Effector memory CD4-positive, alpha-beta T cell (primary cell): ENCODE data around the gene GRK3.
"Not testable (repeated sequence)": the region's sequence is repeated elsewhere in the genome, so short reads cannot be mapped to it uniquely, and the experiment has no call there.

Experiments
- DNase-seq, 3 donors: peaks; one replicate each; pipeline ENCODE4 v3.0.0-alpha.2; 2020
- H3K27ac ChIP-seq: 2 replicates; pipeline ENCODE4 v1.7.0; 2013; ENCODE audit warnings: mild to moderate bottlenecking, low read length, moderate library complexity; ENCODE audit not compliant: insufficient read depth, poor library complexity, severe bottlenecking
- H3K27me3 ChIP-seq: replicated peaks from 2 replicates; pipeline ENCODE4 v1.7.0; 2013; ENCODE audit warnings: mild to moderate bottlenecking, low read length; ENCODE audit not compliant: insufficient read depth, control insufficient read depth, poor library complexity, severe bottlenecking
- H3K36me3 ChIP-seq: 2 replicates; pipeline ENCODE4 v1.7.0; 2013; ENCODE audit warnings: mild to moderate bottlenecking, low read length, moderate library complexity; ENCODE audit not compliant: control insufficient read depth, insufficient read depth
- H3K4me1 ChIP-seq: 2 replicates; pipeline ENCODE4 v1.7.0; 2013; ENCODE audit warnings: low read length, mild to moderate bottlenecking; ENCODE audit not compliant: control insufficient read depth, insufficient read depth, poor library complexity, severe bottlenecking
- H3K4me3 ChIP-seq: 2 replicates; pipeline ENCODE4 v1.7.0; 2013; ENCODE audit warnings: low read length, low read depth, mild to moderate bottlenecking; ENCODE audit not compliant: insufficient read depth, poor library complexity, severe bottlenecking
- H3K9me3 ChIP-seq: 2 replicates; pipeline ENCODE4 v1.7.0; 2013; ENCODE audit warnings: mild to moderate bottlenecking, low read length, moderate library complexity; ENCODE audit not compliant: control insufficient read depth

GRK3 gene

DNA sequence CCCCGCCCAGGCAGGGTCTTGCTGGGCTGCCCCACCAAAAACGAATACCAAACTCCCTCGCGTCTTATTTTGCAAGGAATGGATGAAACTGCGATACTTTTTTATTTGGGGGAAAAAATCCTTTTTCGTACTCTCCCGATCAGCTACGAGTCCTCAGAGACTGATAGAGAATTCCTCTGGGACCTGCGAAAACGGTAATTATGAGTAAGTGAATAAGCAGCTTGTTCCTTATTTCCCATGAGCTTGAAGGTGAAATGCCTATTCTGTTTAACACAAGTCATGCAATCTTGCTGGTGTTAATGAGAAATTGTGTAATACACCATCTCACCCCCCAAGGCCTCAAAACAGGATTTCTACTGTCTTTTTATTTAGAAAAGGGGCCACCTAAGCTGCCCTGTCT, 5.5 kb downstream of the GRK3 start:
- Histone ChIP-seq H3K36me3 (no peaks in the 10 kb centered on the region), H3K4me1 (peaks cover 8% of the 10 kb centered on the region), H3K9me3 (no peaks in the 10 kb centered on the region), H3K4me3 (no peak overlapping the region), H3K27me3 (no peaks in the 10 kb centered on the region), H3K27ac (no peak overlapping the region)
- DNase-seq: no peak

DNA sequence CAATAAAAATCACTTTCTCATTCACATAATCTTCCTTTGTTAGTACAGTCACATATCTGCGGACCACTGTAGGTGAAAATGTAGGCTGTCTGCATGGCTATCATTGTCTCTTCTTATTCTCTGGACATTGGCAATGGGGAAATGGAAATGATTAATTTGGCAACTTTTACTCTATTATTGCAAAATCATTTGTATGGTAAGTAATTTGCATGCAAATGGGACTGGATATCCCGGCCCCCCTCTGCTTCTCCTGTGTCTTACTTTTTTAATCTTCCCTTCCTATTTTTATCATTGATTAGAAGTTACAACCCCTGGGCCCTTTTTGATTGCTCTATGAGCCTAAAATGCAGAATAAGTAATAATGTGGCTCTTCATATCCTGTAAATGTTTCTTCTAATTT, 6.0 kb downstream of the GRK3 start:
- Histone ChIP-seq H3K36me3 (no peaks in the 10 kb centered on the region), H3K9me3 (no peaks in the 10 kb centered on the region), H3K4me3 (no peak overlapping the region), H3K4me1 (peaks cover 3% of the 10 kb centered on the region), H3K27ac (no peak overlapping the region), H3K27me3 (no peaks in the 10 kb centered on the region)
- no peak for DNase-seq

DNA sequence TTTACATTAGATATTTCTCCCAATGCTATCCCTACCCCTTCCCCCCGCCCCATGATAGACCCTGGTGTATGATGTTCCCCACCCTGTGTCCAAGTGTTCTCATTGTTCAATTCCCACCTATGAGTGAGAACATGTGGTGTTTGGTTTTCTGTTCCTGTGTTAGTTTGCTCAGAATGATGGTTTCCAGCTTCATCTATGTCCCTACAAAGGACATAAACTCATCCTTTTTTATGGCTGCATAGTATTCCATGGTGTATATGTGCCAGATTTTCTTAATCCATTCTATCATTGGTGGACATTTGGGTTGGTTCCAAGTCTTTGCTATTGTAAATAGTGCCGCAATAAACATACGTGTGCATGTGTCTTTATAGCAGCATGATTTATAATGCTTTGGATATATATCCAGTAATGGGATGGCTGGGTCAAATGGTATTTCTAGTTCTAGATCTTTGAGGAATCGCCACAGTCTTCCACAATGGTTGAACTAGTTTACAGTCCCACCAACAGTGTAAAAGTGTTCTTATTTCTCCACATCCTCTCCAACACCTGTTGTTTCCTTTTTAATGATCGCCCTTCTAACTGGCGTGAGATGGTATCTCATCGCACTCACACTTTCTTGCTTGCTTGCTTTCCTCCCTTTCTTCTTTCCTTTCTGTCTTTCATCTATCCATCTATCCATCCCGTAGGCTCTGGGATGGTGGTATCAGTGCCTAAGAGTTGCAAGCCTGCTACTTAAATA, 7.7 kb downstream of the GRK3 start:
- not testable (repeated sequence) for H3K4me3 ChIP-seq, H3K36me3 ChIP-seq, H3K27ac ChIP-seq, H3K27me3 ChIP-seq, DNase-seq, H3K4me1 ChIP-seq, H3K9me3 ChIP-seq

DNA sequence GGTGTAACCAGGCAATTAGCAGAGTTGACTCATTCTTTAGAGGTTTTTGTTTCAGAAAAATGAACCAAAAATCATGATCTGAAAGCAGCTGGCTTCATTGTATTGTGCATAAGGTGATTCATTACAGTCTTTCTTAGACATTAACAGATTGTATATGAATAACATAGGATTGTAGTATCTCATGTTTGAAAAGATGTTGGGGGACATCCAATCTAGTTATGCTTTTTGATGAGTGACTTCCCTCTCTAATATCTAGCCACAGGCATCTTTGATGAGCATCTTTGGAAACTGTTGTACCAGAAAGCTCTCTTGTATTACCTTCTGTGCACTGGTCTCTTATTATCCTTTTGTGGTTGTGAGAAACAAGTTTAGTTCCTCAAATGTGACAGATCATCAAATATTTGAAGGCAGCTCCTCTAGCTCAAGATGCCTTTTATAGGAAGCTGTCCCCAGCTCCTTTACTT, 8.3 kb downstream of the GRK3 start:
- no peaks in the 10 kb centered on the region for H3K4me1 ChIP-seq
- H3K9me3 ChIP-seq: no peaks in the 10 kb centered on the region
- DNase-seq: no peak
- no peaks in the 10 kb centered on the region for H3K27me3 ChIP-seq
- no peak overlapping the region for H3K27ac ChIP-seq
- H3K4me3 ChIP-seq: no peak overlapping the region
- H3K36me3 ChIP-seq: no peaks in the 10 kb centered on the region

- Histone ChIP-seq H3K4me1 (no peaks in the 10 kb centered on the region), H3K4me3 (no peak overlapping the region), H3K36me3 (no peaks in the 10 kb centered on the region), H3K9me3 (no peaks in the 10 kb centered on the region), H3K27ac (no peak overlapping the region), H3K27me3 (no peaks in the 10 kb centered on the region)
- DNase-seq: no peak
Measured at GRCh38 chr22:25573841-25574240, 9.4 kb downstream of the GRK3 start.

DNA sequence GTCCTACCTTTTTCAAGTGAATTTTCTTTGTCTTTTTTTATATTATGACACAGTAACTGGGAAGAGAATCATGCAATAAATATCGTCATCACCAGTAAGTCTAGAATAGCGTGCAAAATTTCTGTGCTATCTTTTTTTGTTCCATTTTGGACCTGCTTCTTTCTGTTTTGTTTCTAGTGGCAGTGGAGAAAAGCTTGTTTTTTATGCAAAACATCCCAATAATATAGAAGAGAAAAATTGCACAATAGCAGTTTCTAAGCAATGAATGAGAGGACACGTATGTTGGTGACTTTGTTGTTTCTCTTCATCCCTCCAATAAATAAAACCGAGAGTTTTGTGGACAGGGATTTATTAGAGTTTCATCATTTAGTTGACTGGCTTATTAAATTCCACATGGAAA, 10.3 kb downstream of the GRK3 start:
- no peak overlapping the region for H3K27ac ChIP-seq
- no peaks in the 10 kb centered on the region for H3K36me3 ChIP-seq
- H3K4me1 ChIP-seq: no peaks in the 10 kb centered on the region
- no peaks in the 10 kb centered on the region for H3K27me3 ChIP-seq
- DNase-seq: no peak
- H3K4me3 ChIP-seq: no peak overlapping the region
- no peaks in the 10 kb centered on the region for H3K9me3 ChIP-seq

DNA sequence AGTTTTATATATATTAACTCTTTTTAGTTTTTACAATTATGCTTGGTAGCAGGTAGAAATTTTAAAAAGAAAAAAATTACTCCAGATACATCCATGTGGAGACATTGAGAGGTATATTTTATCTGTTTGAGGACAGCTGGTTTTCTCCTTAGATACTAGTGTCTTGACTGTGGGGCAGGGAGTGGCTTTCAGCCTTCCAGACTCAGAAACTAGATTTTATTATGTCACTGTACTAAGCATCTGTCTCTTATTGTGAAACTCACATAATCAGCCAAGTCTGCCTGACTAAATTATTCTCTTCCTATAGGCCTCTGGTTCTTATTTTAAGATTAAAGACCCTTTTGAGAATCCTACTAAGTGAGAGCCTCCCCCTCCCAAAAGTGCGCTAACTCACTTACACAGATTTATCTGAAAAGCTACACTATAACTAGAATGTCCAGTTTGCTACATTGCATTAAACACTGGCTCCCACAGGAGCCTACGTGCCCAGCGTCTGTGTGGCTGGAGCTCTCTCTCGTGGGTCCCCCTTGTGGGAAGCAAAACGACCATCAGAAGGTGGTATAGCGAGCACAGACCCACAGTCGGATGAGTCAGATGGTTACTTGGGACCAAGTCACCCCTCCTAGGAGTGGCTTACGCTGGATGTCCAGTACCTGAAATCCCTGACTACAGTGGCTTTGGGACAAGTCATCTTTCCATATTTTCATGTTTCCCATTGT, 11.4 kb downstream of the GRK3 start:
- H3K27ac ChIP-seq, H3K27me3 ChIP-seq, H3K4me1 ChIP-seq, H3K4me3 ChIP-seq, DNase-seq, H3K36me3 ChIP-seq, H3K9me3 ChIP-seq: not testable (repeated sequence)

DNA sequence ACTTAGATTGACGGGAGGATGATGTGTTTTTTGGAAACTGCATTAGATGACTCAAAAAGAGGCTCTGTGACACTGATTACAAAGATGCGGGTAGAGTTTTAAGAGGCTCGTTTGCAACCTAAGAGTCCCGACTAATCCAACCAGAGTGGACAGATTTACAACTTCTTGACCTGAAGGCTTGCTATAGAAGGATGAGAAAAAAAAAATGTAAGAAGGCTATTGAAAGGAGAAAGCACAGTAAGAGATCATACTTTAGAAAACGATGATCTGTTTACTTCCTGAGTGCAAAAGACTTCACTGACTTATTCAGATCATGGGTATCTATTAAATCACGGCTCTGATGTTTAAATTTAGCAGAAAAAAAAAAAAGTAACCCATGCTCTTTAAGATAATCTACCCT, 17.0 kb downstream of the GRK3 start:
- H3K27ac ChIP-seq, H3K36me3 ChIP-seq, DNase-seq, H3K27me3 ChIP-seq, H3K4me3 ChIP-seq, H3K4me1 ChIP-seq, H3K9me3 ChIP-seq: not testable (repeated sequence)

DNA sequence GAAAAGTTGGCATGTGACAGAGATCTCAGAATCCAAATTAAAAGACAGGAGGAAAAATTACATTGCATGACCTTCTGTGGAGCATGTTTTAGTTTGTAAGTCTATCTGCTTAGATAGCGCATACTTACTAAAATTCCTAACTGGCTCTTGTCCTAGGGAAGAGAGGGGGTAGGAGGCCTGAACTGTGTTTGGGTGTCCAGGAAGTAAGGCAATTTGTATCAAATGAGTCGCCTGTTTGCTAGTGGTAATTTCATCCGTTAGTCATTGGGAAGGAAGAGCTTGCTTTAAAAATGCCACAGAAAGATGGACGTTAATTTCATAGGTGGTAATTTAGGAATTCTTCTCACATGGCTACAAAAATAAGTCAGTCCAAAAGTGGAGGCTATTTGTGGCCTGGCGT, 18.5 kb downstream of the GRK3 start:
- no peak for DNase-seq
- no peak overlapping the region for H3K27ac ChIP-seq
- H3K4me1 ChIP-seq: no peaks in the 10 kb centered on the region
- H3K4me3 ChIP-seq: no peak overlapping the region
- H3K9me3 ChIP-seq: no peaks in the 10 kb centered on the region
- no peaks in the 10 kb centered on the region for H3K27me3 ChIP-seq
- H3K36me3 ChIP-seq: no peaks in the 10 kb centered on the region

- H3K9me3 ChIP-seq, H3K4me1 ChIP-seq, H3K27ac ChIP-seq, DNase-seq, H3K4me3 ChIP-seq, H3K36me3 ChIP-seq, H3K27me3 ChIP-seq: not testable (repeated sequence)
Measured at GRCh38 chr22:25584993-25585392, 20.5 kb downstream of the GRK3 start.
